Fibroblast of mammary gland (primary cell): Measurements from ENCODE around the gene DMRT2.
A peak's percentile ranks its signal among the peaks of the same experiment; 100 is the strongest.

Experiments used
- DNase-seq: peaks from one replicate; pipeline ENCODE4 v3.0.0-alpha.2; 2010; ENCODE audit warnings: low read depth
- H3K4me3 ChIP-seq: 2 replicates; pipeline ENCODE4 v1.5.1; 2011; ENCODE audit warnings: low read depth, mild to moderate bottlenecking, low read length, moderate library complexity; ENCODE audit not compliant: control insufficient read depth
- TF ChIP-seq, protein P1 (sequence below): conservative IDR thresholded peaks from 2 replicates; pipeline ENCODE4 v1.5.1; 2011; ENCODE audit warnings: low read depth, low read length, inconsistent platforms; ENCODE audit not compliant: control insufficient read depth, insufficient read depth

Gene DMRT2

DNA sequence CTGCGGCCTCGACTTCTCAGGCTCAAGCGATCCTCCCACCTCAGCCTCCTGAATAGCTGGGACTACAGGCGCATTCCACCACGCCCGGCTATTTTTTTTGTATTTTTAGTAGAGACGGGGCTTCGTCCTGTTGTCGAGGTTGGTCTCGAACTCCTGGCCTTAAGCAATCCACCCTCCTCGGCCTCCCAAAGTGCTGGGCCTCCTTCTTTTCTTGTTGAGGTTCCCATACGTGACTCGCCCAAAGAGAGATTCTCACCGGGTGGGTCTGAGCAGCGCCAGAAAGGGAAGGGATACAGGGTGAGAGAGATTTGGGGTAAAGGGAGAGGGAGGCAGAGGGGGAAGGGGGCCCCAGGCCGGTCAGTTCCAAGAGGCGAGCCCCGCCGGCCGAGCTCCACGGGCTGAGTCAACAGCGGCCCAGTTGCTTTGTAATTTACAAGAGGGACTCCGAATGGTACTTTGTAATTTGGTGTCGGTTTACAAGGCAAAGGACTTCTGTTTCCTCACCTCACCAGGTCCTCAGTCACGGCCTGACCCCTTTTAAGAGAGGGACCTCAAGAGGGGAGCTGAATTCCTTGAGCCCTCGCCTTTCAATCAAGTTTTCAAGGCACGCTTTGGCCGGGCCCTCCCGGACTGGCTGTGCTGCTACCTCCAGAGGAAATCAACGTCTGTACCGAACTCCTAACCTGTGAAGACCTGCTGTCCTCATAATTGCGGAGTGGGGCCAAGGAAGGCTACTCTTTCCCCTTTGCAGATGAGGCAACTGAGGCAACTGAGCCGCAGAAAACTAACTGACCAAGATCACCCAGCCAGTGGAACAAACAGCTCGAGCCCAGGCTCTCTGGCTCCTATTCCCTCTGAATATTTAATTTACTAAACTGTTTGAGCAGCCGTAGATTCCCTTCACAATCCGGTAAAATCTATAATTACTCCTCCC, 3.3 kb upstream of the DMRT2 start:
- TF ChIP-seq, protein P1, sequence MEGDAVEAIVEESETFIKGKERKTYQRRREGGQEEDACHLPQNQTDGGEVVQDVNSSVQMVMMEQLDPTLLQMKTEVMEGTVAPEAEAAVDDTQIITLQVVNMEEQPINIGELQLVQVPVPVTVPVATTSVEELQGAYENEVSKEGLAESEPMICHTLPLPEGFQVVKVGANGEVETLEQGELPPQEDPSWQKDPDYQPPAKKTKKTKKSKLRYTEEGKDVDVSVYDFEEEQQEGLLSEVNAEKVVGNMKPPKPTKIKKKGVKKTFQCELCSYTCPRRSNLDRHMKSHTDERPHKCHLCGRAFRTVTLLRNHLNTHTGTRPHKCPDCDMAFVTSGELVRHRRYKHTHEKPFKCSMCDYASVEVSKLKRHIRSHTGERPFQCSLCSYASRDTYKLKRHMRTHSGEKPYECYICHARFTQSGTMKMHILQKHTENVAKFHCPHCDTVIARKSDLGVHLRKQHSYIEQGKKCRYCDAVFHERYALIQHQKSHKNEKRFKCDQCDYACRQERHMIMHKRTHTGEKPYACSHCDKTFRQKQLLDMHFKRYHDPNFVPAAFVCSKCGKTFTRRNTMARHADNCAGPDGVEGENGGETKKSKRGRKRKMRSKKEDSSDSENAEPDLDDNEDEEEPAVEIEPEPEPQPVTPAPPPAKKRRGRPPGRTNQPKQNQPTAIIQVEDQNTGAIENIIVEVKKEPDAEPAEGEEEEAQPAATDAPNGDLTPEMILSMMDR = no peak
- H3K4me3 ChIP-seq = no peak overlapping the region
- no peak for DNase-seq

DNA sequence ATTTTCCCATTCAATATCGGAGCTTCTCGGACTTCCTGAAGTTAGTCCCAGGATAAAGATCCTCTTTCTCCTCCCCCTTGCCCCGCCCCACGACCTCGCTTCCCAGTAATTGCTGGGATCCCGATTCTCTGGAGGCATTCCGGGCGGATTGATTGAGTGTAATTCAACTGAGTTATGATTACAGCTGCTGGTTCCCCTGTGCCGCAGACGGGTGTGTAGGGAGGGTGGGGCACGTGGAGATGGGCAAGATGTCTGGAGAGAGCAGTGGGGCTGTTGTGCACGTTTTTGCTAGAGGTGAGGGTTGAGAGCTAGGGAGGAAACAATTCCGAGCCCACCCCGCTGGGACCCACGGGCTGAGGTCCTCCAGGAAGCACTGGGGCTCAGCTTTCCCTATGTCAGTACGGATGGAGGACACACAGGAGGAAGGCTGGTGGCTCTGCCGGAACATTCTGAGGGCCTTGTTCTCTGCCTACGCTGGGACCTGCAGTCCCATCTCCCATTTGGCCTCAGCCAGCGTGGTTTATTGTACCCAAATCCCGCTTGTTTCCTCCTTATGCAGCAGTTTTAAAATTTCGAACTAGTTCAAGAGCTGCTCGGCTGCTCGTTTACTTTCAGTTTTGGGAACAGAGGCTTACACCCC, 2.4 kb upstream of the DMRT2 start:
- peak overlapping the region; percentile 22 for H3K4me3 ChIP-seq
- DNase-seq = no peak
- TF ChIP-seq, protein P1 = no peak

DNA sequence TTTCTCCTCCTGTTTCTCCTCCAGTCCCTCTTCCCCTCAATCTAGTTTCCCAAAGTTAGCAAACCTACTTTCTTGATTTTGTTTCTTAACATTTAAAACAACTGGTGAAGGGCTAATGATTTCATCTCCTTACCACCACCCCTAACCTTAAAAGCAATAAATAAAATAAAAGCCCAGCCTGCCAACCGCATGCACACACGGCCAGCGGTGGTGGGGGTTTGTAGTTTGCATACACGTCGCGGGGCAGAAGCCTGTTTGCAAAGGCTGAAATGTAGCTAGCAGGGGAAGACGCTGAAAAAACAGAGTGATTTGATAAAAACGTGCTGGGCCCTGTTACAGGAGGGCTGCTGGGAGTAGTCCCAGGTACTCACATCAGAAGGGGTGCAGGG, 1.9 kb upstream of the DMRT2 start:
- H3K4me3 ChIP-seq = no peak overlapping the region
- DNase-seq = no peak
- TF ChIP-seq, protein P1 = no peak

DNA sequence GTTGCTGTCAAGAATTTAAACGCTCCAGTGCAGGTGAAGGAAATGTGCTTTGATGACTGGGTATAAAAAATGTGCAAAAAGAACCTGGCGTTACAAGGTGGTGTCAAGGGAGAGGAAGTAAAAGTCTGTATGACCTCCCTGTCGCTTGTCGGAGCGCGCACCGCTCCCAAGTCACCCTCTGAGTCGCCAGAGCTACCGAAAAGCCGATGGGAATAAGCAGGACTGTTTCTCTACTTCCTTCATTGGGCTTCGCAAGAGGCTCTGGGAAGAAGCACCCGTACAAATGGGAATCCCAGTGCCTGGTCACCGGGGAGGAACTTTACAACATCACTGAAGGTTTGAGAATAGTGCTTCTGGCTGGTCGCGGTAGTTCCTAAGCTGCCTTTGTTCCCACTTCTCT, 1.3 kb upstream of the DMRT2 start:
- no peak for DNase-seq
- H3K4me3 ChIP-seq = no peak overlapping the region
- TF ChIP-seq, protein P1 = no peak

DNA sequence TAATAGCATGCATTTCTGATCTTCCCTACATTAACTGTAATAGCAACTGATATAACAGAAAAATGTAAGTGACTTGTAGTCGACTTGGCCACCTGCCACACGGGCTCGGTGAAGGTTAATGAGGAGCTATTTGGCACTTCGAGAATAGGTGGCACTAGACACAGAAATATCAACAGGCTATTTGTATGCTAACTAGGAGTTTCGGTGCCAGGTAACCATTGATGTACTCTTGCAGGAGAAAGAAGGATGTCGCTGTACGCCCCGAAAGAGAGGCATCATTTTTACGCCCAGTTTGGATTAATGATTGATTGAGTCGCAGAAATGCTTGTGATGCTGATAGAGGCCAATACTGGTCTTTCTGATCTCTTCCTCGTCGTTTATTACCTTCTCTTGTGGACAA, 516 bp upstream of the DMRT2 start:
- H3K4me3 ChIP-seq = no peak overlapping the region
- DNase-seq = no peak
- TF ChIP-seq, protein P1 = no peak

DNA sequence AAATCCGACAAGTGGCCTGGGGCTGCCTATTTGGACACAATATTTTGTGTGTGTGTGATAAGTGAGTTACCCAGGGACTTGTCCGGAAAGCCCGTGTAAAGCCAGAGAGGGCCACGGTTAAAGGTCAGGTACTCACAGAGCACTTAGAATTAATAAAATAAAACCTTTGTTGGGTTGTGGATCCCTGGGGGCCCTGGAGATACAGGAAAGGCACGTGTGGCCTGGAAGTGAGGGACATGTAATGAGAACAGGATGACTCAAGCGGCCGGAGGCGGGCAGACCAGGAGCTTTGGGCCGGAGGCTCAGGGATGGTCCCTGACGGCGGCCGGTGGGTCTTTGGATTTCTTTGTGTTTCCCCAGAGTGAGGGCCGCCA, 1.0 kb downstream of the DMRT2 start:
- no peak overlapping the region for H3K4me3 ChIP-seq
- peak; percentile 18 for DNase-seq
- TF ChIP-seq, protein P1 = no peak
